Trophoblast cell (in vitro differentiated cells and primary cell): Measurements from ENCODE around the gene LINGO1.
A peak's percentile ranks its signal among the peaks of the same experiment; 100 is the strongest.

Experiments
- DNase-seq, 2 donors: peaks; one replicate each; pipeline ENCODE4 v3.0.0-alpha.2; 2016
- H2AFZ ChIP-seq: 2 replicates; pipeline ENCODE4 v1.6.1; 2013; ENCODE audit warnings: low read length, moderate library complexity, mild to moderate bottlenecking; ENCODE audit not compliant: insufficient read depth, poor library complexity
- H2AK5ac ChIP-seq: 2 replicates; pipeline ENCODE4 v1.6.1; 2013; ENCODE audit warnings: mild to moderate bottlenecking, low read length
- H2BK120ac ChIP-seq: 2 replicates; pipeline ENCODE4 v1.6.1; 2013; ENCODE audit warnings: low read length, mild to moderate bottlenecking, moderate library complexity; ENCODE audit not compliant: insufficient read depth, poor library complexity
- H2BK12ac ChIP-seq: 2 replicates; pipeline ENCODE4 v1.6.1; 2013; ENCODE audit warnings: mild to moderate bottlenecking, low read length, moderate library complexity
- H2BK5ac ChIP-seq: 2 replicates; pipeline ENCODE4 v1.6.1; 2013; ENCODE audit warnings: low read length, low read depth, moderate library complexity, mild to moderate bottlenecking; ENCODE audit not compliant: poor library complexity
- H3K14ac ChIP-seq: 2 replicates; pipeline ENCODE4 v1.6.1; 2013; ENCODE audit warnings: mild to moderate bottlenecking, low read length
- H3K18ac ChIP-seq: 2 replicates; pipeline ENCODE4 v1.6.1; 2013; ENCODE audit warnings: mild to moderate bottlenecking, low read length
- H3K23ac ChIP-seq: 2 replicates; pipeline ENCODE4 v1.6.1; 2013; ENCODE audit warnings: low read length
- H3K27ac ChIP-seq: 2 replicates; pipeline ENCODE4 v1.5.1; 2013; ENCODE audit warnings: low read depth, mild to moderate bottlenecking, inconsistent platforms, low read length, moderate library complexity
- H3K27me3 ChIP-seq: 2 replicates; pipeline ENCODE4 v1.6.1; 2013; ENCODE audit warnings: inconsistent platforms, mild to moderate bottlenecking, low read length, moderate library complexity; ENCODE audit not compliant: insufficient read depth
- H3K36me3 ChIP-seq, 2 experiments: 1 replicate in 1 of 2; 2 replicates in 1 of 2; pipeline ENCODE4 v1.6.1; 2013; ENCODE audit warnings: low read length in 2 of 2, mild to moderate bottlenecking in 2 of 2, moderate library complexity in 1 of 2; ENCODE audit not compliant: insufficient read depth in 2 of 2, control insufficient read depth in 1 of 2
- H3K4ac ChIP-seq: 2 replicates; pipeline ENCODE4 v1.6.1; 2013; ENCODE audit warnings: low read depth, mild to moderate bottlenecking, low read length, moderate library complexity
- H3K4me1 ChIP-seq, 2 experiments: 1 replicate in 1 of 2; 2 replicates in 1 of 2; pipeline ENCODE4 v1.6.1; 2013; ENCODE audit warnings: low read length in 2 of 2, mild to moderate bottlenecking in 2 of 2, moderate library complexity in 1 of 2; ENCODE audit not compliant: insufficient read depth in 2 of 2, control insufficient read depth in 1 of 2
- H3K4me2 ChIP-seq: 2 replicates; pipeline ENCODE4 v1.6.1; 2013; ENCODE audit warnings: inconsistent platforms, mild to moderate bottlenecking, low read length, moderate library complexity
- H3K4me3 ChIP-seq: 2 replicates; pipeline ENCODE4 v1.5.1; 2013; ENCODE audit warnings: mild to moderate bottlenecking, low read depth, low read length, inconsistent platforms
- H3K79me1 ChIP-seq: one replicate; pipeline ENCODE4 v1.6.1; 2013; ENCODE audit warnings: low read length
- H3K79me2 ChIP-seq: 2 replicates; pipeline ENCODE4 v1.6.1; 2013; ENCODE audit warnings: low read length, mild to moderate bottlenecking; ENCODE audit not compliant: control insufficient read depth, insufficient read depth, poor library complexity
- H3K9ac ChIP-seq: 2 replicates; pipeline ENCODE4 v1.6.1; 2013; ENCODE audit warnings: mild to moderate bottlenecking, low read length
- H3K9me3 ChIP-seq: 2 replicates; pipeline ENCODE4 v1.6.1; 2013; ENCODE audit warnings: low read depth, mild to moderate bottlenecking, control low read depth, inconsistent platforms, low read length; ENCODE audit not compliant: insufficient read depth
- H4K12ac ChIP-seq: 2 replicates; pipeline ENCODE4 v1.6.1; 2013; ENCODE audit warnings: low read depth, mild to moderate bottlenecking, low read length, moderate library complexity
- H4K8ac ChIP-seq: 2 replicates; pipeline ENCODE4 v1.6.1; 2013; ENCODE audit warnings: low read depth, mild to moderate bottlenecking, low read length, moderate library complexity
- H4K91ac ChIP-seq: one replicate; pipeline ENCODE4 v1.6.1; 2013; ENCODE audit warnings: low read depth, mild to moderate bottlenecking, low read length, moderate library complexity
- WGBS: extraction: QIAGEN DNeasy Blood & Tissue Kit; methylation state at CpG from one replicate; pipeline ENCODE4 v1.1.7; 2013; ENCODE audit warnings: missing lambda C conversion rate; ENCODE audit not compliant: insufficient read length, insufficient coverage; ENCODE audit errors: extremely low coverage; 5-methylcytosine and 5-hydroxymethylcytosine counted together

LINGO1 gene

GRCh38 chr15:77599899-77600298, 32.8 kb downstream of the LINGO1 start:
- Histone ChIP-seq H4K91ac (no peak overlapping the region), H3K36me3 (no peaks in the 10 kb centered on the region), H2AK5ac (no peak overlapping the region), H3K4me1 (peaks cover 9 to 17% of the 10 kb centered on the region in 2 experiments), H3K9me3 (no peaks in the 10 kb centered on the region), H2AFZ (no peak overlapping the region), H3K18ac (no peak overlapping the region), H3K9ac (no peak overlapping the region), H2BK12ac (no peak overlapping the region), H3K23ac (no peak overlapping the region), H3K4me3 (no peak overlapping the region), H3K79me2 (no peaks in the 10 kb centered on the region), H3K14ac (no peak overlapping the region), H3K27me3 (no peaks in the 10 kb centered on the region), H2BK120ac (no peak overlapping the region), H2BK5ac (no peak overlapping the region), H3K79me1 (peaks cover 7% of the 10 kb centered on the region), H4K12ac (no peak overlapping the region), H3K27ac (no peak overlapping the region), H3K4me2 (no peak overlapping the region), H4K8ac (peak overlapping the region; percentile 51), H3K4ac (no peak overlapping the region)
- WGBS = no CpG with 5 or more reads among the region's 5 CpGs
- no peak for DNase-seq

DNA sequence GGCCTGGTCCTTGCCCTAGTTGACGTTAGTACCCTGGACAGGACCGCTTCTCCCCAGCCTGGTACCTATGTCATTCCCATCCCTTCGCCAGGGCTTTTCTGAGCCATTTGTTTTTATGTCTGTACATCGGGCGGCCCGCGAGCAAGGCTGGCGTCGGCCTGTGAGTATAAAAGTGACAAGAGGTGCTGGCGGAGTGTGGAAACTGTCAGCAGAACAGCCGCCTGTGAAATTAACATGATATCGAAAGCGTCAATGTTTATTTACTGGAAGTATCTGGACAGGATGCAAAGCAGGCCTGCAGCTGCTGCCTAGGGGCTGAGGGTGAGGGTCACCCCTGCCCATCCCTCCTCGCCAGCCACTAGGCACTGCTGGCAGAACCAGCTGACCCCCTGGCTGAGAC, 33.4 kb downstream of the LINGO1 start:
- H3K4me2 ChIP-seq = no peak overlapping the region
- no peak for DNase-seq
- no peak overlapping the region for H3K4ac ChIP-seq
- peak overlapping the region; percentile 29 for H4K91ac ChIP-seq
- no peaks in the 10 kb centered on the region for H3K9me3 ChIP-seq
- H2AK5ac ChIP-seq = no peak overlapping the region
- H3K27me3 ChIP-seq = no peaks in the 10 kb centered on the region
- H4K12ac ChIP-seq = no peak overlapping the region
- no peaks in the 10 kb centered on the region for H3K36me3 ChIP-seq
- H3K9ac ChIP-seq = no peak overlapping the region
- H2BK5ac ChIP-seq = no peak overlapping the region
- no peaks in the 10 kb centered on the region for H3K79me2 ChIP-seq
- H3K14ac ChIP-seq = no peak overlapping the region
- H4K8ac ChIP-seq = peak overlapping the region; percentile 51
- no peak overlapping the region for H3K27ac ChIP-seq
- H3K4me1 ChIP-seq = peaks cover 9 to 12% of the 10 kb centered on the region in 2 experiments
- H3K4me3 ChIP-seq = no peak overlapping the region
- no CpG with 5 or more reads among the region's 14 CpGs for WGBS
- no peak overlapping the region for H2BK120ac ChIP-seq
- H3K23ac ChIP-seq = no peak overlapping the region
- no peak overlapping the region for H2AFZ ChIP-seq
- H3K18ac ChIP-seq = no peak overlapping the region
- peaks cover 7% of the 10 kb centered on the region for H3K79me1 ChIP-seq
- H2BK12ac ChIP-seq = no peak overlapping the region

DNA sequence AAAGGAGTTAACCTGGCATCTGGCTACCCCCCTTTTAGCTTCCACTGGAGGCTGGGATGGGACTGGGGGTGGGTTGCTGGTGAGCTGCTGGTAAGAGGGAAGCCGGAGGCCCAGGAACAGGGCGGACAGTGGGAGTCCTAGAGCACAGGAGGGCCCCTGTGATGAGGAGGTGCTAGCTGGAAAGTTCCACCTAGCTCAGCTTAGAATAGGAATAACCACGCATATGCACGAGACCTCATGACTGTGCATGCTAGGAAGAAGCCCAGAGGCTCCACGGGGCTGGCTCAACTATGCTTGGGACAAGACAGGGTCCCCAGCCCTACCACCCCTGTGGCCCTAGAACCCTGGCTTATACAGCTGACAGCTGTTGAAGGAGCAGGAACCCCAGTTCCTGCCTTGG, 34.1 kb downstream of the LINGO1 start:
- Histone ChIP-seq H4K12ac (no peak overlapping the region), H3K79me1 (peaks cover 7% of the 10 kb centered on the region), H3K4me2 (no peak overlapping the region), H3K9me3 (no peaks in the 10 kb centered on the region), H2BK5ac (no peak overlapping the region), H3K27ac (no peak overlapping the region), H4K8ac (no peak overlapping the region), H3K4me1 (peaks cover 9 to 10% of the 10 kb centered on the region in 2 experiments), H2AFZ (no peak overlapping the region), H3K79me2 (no peaks in the 10 kb centered on the region), H2AK5ac (no peak overlapping the region), H3K27me3 (no peaks in the 10 kb centered on the region), H2BK12ac (peak overlapping the region; percentile 77), H3K18ac (no peak overlapping the region), H4K91ac (no peak overlapping the region), H3K4ac (no peak overlapping the region), H3K36me3 (no peaks in the 10 kb centered on the region), H2BK120ac (no peak overlapping the region), H3K4me3 (no peak overlapping the region), H3K23ac (no peak overlapping the region), H3K9ac (no peak overlapping the region), H3K14ac (no peak overlapping the region)
- no CpG with 5 or more reads among the region's 5 CpGs for WGBS
- DNase-seq = no peak

GRCh38 chr15:77597804-77598453, 34.8 kb downstream of the LINGO1 start:
- DNase-seq = no peak
- no CpG with 5 or more reads among the region's 9 CpGs for WGBS
- Histone ChIP-seq H4K8ac (no peak overlapping the region), H4K91ac (peak overlapping the region; percentile 78), H3K36me3 (no peaks in the 10 kb centered on the region), H3K18ac (peak overlapping the region; percentile 30), H3K4me1 (peaks cover 9 to 10% of the 10 kb centered on the region in 2 experiments), H3K4me3 (no peak overlapping the region), H3K79me2 (no peaks in the 10 kb centered on the region), H2AFZ (no peak overlapping the region), H3K9me3 (no peaks in the 10 kb centered on the region), H3K4me2 (no peak overlapping the region), H3K9ac (no peak overlapping the region), H2BK120ac (peak overlapping the region; percentile 39), H4K12ac (no peak overlapping the region), H2AK5ac (peak overlapping the region; percentile 38), H2BK12ac (peak overlapping the region; percentile 78), H3K4ac (peak overlapping the region; percentile 28), H2BK5ac (peak overlapping the region; percentile 63), H3K23ac (no peak overlapping the region), H3K79me1 (peaks cover 7% of the 10 kb centered on the region), H3K14ac (peak overlapping the region; percentile 31), H3K27me3 (no peaks in the 10 kb centered on the region), H3K27ac (no peak overlapping the region)
